Measurements from ENCODE around the gene LHX5.

Gene LHX5

DNA sequence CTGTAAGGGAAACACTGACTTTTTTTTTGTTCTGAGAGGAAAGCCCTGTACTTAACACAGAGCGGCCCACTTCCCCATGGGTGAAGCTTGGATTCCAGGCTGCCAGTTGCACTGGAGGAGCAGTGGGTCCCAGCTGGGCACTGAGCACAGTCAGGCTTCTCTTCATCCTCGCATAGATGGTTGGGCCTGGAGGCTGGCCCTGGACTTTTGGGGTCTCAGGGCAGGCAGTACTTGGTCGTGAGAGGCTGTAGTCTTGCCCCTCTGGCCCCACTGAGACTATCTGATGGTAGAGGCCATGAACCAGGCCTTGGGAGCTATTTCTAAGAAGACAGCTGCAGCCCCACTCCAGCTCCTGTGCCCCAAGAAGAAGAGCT lies 6.2 kb upstream of the LHX5 start:
- DNase-seq (ENCODE audit: low read depth in 2 of 2), result no peak

DNA sequence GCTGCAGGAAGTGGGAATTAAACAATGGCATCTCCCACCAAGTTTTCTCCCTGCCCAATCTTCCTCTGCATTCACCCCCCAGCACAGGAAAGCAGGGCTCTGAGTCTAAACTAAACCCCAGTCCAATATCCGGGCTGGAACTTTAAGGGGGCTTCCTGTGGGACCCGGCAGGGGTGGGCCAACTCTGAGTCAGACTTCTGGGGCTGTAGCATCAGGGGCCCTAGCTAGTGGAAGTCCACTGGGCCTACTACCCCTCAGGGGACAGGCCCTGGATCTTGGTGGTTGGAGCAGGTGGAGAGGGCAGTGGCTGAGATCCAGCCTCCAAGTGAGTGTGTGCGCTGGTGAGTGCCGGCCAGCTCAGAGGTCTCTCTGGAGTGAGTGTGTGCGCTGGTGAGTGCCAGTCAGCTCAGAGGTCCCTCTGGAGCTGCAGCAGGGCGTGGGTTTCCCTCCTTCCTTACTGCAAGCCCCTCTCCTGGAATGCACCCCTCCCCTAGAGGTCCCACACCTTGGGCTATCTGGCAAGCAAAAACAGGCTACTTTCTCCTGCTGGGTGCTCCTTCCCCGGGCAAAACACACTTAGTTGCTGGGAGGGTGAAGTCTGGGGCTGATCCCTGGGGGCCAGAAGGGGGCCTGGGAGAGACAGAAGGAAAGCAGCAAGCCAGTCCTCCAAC lies 5.6 kb upstream of the LHX5 start:
- no peak for DNase-seq (ENCODE audit: low read depth in 2 of 2)

DNA sequence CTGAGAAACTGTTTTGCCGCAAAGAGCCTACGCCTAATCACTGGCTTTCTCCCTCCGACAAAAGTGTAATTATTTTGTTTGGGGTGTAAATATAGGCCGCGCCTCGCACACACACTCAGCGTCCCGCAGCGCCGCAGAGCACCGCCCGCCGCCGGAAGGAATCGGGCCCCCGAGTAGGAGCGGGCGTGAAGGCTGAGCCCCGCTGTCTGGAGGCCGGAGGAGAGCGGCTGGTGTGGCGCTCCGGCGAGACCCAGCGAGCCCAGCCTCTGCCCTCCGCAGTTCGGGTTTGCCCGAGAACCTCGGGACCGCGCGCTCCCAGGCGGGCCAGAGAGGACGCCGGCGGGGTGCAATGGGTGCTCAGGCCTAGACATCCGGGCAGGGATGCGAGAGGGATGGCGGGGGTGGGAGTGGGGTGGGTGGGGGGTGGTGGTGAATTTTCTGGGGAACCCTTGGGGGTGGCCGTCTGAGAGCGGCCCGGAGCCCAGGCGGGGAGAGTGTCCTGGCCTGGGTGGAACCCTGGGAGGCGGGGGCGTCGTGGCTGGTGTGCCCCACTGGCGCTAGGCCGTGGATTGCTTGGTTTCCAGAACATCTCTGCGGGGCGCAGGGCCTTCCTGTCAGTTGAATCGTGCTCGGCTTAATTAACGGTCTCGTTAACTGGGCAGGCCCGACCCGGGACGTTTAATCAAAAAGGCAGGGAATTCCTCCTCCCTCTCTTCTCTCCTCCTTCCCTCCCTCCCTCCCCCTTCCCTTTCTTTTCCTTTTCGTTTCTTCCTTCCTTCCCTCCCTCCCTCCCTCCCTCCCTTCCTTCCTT lies 4.7 kb upstream of the LHX5 start:
- DNase-seq (ENCODE audit: low read depth in 2 of 2), result no peak

DNA sequence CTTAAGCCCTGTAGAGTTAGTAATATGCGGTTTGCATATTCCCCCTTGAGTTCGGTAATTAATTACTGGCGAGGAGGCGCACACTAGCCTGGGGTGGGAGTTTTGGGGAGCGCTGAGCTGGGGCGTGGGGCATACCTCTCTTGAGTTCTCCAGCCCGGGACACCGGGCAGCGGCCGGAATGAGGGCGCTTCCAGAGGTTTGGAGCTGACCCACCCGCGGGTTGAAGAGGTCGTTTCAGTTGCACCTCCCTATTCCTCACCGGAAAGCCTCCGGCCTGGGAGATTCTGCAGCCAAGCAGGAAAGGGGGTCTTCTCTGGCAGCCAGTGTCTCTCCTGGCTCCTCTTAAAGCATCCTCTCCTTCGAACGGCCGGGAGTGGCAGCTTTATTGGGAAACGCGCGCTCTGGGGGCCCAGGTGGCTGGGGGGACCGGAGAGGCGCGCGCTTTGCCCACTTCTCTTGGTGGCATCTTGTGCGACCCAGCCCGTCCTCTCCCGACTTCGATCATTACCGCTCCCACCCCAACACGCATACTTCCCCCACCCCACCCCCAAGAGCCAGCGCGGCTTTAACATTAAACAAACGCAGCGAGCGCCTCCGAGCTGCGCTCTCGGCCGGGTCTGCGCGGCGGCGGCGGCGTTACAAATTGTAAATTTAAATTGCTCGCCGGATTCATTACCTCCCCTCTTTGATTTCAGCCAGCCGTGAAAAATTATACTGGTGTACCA lies 3.9 kb upstream of the LHX5 start:
- DNase-seq (ENCODE audit: low read depth in 2 of 2), result no peak

DNA sequence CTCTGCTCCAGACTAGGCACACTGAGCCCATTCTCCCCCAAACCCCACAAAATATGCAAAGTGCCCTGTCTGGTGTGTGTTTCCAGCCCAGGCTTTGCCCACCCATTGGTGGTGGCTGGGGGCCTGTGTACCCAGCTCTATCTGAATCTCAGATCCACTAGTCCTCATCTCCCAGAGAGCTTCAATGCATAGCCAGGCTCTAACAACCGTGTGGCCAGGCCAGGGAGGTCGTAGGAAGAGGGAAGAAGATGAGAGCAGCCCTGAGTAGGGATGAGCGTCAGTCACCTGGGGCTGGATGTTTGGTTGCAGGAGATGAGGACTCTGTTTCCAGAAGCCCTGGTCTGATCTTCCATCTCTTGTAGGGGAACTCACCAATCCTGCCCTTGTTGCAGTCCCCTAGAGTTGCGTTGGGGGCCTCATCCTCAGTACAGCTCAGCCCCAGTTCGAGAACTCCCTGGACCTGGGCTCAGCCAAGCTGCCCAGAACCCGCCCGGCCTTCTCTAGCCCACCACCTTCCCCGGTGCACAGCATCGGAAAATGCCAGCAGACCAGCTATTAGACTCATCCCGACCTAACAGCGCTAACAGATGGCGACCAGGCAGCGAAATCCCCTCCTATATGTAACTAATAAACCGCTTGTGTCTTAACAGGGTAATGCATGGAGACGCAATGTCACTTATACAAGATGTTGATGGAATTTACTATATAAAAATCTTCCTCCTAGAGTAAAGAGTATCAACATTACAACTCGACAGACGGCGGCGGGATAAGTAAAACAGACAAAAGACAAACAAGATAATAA lies 3.2 kb upstream of the LHX5 start:
- no peak for DNase-seq (ENCODE audit: low read depth in 2 of 2)

DNA sequence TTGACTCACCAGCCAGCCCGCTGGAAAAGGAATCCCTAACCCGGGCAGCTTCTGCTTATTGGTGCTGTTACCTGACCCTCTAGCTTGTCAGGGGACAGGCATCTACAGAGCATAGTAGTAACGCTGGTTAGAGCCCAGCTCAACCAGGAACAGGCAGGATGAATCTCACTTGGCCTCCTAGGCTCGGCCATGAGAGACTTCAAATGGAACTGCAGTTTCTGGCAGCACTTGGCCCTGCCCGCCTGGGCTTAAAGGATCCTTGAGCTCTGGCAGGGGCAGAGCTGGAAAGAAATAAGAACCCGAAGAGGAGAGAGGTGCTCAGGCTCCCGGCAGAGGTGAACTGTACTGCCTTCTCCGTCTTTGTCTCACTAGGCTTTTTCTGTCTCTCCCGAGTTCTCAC lies 2.3 kb upstream of the LHX5 start:
- DNase-seq (ENCODE audit: low read depth in 2 of 2), result no peak

DNA sequence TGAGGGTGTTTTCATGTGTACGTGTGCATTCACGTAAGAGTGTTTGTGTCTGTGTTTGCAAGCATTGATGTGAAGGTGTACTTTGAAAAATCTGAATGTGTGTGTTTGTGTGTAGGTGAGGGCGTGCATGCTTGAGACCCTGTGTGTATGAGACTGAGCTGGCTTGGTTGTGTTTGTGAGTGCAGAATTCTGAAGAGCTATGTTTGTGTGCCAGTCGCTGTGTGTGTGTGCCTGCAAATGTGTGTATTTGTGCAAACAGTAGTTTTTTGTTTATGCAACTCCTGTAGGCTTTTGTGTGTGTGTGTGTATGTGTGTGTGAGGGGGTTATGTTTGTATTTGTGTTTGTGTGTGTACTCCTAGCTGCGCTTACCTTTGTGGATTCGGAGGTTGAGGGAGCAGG lies 1.7 kb upstream of the LHX5 start:
- DNase-seq (ENCODE audit: low read depth in 2 of 2), result no peak

DNA sequence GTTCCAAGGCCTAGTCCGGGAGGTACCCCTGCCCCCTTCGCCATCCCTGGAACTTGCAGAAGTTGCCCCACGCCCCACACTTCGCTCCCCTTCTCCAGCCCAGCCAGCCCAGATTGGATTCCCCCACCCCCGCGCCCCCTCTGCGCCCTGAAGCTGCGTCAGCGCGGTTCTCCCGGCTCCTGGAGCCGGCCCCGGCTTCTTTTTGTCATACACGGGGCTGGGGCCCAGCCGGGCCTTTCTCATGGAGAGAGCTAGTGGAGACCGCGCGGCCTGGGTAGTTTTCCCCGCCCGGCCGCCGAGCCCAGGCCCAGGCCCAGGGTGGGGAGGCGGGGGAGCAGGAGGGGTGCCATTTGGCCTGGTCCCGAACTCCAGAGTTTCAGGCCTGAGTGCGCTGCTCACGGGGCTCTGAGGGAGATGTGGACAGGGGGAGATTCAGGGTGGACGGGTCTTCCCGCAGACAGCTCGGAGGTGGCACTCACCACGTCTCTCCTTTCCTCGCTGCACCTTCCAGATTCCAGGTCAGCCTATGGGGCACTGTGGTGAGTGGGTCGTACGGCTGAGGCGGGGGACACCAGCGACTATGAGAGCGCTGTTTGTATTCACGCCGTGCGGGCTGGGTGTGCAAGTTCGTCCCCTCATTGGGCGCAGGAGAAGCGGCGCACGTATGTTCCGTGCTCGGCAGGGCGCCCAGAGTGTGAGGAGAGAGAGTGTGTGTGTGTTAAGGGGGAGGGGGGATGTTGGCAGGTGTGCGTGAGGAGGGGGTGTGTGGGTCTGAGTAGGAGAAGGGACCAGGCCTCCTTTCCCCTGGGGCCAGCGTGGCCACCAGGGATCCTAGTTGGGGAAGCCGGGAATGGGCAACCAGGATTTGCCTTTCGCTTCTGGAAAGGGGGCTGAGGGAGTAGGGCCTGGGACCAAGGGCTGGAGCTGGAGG lies 785 bp upstream of the LHX5 start:
- no peak for DNase-seq (ENCODE audit: low read depth in 2 of 2)

DNA sequence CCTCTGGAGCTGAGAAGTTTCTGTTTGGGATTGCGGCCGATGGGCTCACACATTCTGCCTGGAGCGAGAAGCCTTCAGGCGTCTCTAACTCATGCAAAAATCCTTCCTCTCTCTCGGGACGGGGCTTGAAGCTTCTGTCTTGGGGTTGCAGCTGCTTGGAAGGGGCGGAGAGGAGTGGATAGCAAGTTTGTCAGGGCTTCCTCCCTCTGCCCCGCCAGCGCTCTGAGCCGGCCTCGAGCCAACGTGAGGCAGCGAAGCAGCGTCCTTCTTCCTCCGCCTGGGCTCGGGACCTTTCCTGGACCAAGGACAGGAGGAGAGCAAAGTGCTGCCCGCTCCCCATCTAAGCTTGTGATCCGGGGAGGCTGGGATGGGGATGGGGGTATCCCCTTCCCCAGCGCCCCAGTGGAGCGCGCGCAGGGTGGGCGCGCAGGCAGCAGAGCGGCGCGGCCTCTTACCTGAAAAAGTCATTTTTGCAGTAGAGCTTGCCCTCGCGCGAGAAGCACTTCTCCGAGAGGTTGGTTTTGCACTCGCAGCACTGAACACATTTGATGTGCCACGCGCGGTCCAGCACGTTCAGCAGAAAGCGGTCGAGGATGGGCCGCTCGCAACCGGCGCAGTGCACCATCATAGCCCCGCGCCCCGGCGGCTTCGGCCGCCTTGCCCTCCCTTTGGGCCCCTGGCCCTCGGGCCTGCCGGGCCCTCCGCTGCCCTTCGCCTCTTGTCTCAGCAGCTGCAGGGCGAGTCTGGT lies 626 bp downstream of the LHX5 start:
- DNase-seq (ENCODE audit: low read depth in 2 of 2), result no peak

DNA sequence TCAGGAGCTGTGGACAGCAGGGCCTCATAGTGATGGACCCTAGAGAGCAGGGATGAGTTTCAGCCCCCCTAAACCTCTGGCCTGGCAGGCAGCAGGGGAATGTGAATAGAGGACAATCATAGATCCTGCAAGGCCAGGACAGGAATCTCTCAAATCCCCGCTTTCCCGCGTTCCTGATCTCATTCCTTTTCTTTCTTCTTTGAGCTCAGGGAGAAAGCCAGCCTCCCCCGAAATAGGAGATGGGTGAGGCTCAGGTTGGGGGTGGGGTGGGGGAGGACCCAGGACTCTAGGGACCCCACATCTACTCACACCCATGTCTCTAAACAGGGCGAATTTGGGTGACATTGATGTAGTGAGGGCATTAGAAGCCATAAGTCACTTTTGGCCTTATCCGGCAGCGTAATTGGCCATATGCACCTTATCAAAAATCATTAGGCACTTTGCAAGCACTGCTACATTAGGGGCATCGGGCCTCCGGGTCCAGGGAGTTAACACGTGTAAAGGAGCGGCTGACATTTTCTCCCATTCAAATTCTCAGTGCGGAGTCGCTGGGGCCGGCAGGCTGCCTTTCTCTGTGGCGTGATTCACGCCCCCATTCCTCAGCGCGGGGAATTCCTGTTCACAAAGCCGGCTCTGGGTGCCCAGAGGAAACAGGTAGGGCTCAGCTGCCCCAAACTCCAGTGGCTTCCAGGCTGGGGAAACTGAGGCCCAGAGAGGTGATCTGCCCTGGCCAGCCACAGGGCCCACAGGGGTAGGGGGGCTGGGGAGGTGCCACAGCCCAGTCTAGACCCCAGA lies 1.5 kb downstream of the LHX5 start:
- no peak for DNase-seq (ENCODE audit: low read depth in 2 of 2)

DNA sequence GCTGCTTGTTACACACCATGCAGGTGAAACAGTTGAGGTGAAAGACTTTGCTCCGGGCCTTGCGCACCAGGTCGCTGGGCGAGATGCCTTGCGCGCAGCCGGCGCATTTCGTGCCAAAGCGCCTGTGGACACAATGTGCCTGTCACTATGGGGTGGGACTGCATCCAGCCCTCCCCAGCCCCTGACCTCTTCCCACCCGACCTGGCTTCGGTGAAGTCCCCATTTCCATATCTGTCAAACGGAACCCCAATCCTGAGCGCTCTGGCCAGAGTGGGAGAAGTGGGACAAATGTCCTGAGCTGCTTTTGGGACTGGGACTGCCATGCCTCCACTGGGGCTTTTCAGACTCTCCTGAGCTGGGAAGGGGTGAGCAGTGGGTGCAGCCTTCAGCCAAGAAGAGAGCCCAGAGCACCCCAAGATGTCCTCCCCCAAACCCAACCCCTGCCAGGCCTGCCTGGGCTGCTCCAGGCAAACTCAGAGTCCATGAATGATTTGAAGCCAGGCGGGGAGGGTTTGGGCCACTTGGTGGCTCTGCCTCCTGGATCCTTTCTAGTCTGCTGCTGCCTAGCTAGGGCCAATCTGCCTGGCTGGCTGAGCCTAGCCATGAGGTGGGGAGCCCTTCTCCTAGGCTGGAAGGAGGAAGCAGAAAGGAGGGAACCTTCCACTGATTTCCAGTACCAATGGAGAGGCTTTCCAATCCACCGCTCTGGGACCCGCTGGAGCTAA lies 2.3 kb downstream of the LHX5 start:
- no peak for DNase-seq (ENCODE audit: low read depth in 2 of 2)

DNA sequence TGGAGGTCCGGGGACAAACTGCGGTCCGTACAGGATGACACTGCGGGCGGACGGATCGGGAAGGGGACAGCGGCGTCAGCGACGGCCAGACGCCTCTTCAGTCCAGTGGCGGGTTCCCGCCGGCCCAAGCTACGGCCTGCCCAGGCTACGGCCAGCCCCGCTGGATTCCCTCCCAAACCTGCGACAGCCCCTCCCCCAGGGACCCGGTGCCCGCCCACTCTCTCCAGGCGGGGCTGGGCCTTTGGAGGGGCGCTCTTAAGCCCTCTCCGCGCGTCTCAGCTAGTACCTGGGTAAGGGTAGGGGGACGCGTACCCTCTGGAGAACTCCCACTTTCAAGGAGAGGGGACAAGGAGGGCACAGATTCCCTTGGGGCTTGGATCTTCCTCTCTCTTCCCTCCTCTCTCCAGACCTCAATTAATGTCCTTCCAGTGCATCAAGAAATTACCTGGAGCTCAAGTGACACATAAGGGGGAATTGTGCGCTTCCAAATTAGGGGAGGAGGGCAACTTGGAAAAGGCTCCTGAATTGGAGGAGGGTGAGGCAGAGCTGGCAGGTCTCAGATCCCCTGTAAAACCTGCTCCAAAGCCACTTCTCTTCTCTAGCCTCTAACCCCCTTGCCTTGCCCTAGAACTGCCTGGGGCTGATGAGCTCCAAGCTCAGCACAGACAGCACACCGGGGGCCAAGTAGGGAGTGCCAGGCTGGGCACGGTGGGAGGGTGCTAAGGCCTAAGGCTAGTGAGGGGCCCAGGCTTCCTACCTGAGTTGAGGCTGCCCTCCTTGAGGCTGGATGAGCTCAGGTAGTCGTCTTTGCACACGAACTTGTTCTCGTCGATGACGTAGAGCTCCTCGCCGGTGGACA lies 3.1 kb downstream of the LHX5 start:
- no peak for DNase-seq (ENCODE audit: low read depth in 2 of 2)

DNA sequence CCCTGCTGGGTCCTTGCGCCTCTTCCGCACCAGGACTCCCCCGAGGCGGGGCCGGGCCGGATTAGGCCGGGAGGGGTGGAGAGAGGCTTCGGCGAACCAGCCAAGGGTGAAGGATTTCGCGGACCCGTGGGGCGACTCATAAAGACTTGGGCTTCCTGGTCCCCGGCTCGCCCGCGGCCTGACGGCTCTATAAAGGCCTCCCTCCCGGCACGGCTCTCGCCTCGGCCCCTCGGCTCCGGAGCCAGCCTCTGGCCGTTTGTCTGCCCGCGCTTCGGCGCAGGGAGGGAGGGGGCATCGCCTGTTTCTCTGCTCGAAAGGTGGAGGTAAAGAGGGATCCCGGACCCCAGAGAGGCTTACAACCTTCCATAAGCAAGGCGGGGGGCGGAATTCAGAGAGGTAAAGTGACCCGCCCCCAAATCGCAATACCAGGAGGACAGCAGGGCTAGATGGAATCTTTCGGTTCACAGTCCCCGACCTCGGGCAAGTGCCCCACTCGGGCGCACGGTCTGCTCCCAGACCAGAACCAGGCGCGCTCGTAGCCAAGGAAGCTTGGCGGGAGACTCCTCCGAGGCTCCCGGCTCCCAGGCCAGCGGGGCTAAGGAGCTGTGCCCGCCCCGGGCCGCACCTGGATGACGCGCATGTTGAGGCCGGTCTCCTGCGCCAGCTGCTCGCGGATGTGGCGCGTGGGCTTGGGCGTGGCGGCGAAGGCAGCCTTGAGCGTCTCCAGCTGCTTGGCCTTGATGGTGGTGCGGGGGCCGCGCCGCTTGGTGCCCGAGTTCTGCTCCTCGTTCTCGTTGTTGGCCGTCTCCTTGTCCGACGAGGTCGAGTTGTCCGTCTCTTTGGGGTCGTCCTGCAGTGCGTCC lies 3.9 kb downstream of the LHX5 start:
- DNase-seq (ENCODE audit: low read depth in 2 of 2), result no peak

DNA sequence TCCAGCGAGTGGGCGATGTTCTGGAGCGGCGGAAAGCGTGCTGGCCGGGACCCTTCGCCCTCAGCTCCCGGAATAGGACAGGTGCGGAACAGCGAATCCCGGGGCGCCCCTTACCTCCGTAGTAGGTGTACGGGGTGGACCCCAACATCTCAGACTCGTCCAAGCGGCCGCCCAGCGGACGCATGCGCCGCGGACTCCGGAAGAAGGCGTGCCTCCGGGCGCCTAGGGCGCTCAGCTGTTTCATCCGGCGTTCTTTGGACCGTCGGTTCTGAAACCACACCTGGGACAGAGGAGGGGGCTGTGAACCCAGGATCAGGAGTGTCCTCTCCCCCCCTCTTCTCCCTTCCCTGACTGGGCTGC lies 4.5 kb downstream of the LHX5 start:
- no peak for DNase-seq (ENCODE audit: low read depth in 2 of 2)

DNA sequence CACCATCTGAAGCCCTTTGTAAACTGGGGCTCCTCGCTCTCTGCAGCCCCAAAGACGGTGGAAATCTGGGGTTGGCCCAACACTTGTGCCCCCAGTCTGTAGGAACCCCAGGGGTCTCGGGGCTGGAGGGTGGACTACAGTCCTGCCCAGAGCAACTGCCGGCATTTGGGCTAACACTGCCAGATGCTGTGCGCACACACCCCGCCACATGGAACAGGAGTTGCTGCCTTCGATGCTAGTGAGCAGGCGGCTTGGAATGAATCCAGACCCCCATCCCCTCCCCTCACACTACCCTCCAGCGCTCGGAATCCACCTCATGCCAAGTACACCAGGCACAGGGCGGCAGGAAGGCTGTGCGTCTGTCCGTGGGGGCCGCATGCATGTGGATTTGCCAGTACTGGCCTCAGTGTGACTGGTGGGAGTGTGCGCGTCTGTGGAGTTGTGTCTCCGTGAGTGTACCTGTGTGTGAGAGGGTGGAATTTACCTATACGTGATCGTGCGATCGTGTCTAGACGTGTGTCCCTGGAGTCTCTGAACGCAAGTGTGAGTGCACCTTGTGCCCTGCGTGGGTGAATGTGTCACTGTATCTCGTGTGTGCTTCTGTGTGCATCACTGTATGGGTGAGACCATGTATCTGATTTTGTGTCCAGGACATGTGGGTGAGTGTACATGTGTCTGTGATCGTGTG lies 5.1 kb downstream of the LHX5 start:
- DNase-seq (ENCODE audit: low read depth in 2 of 2), result no peak

DNA sequence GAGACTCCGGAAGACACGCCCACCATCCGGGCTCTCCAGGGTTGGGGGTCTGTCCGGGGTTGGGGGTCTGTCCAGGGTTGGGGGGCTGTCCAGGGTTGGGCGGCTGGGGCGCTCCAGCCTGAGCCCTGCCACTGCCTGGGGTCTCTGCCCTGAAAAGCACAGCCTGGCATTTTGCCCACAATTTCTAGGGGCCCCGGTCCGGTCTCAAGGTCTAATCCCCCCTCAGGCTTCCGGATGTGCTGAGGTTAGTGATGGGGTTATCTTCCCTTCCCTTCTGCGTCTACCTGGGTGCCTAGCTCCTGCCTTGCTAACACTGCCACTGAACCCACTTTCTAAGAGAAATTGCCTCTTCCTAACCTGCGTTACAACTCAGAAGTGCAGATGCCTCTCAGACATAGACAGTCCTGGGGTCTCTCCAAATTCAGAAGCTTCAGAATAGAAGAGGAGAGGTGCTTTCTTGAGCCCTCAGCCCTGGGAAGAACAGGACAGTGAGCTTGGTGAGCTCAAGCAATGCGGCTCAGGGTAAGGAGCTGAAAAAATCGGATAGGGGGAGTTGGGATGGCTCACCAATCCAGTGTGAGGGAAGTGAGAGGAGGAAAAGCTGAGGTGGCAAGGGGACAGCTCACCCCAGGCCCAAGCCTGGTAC lies 5.7 kb downstream of the LHX5 start:
- DNase-seq (ENCODE audit: low read depth in 2 of 2), result no peak

Measured in activated CD8-positive, alpha-beta memory T cell treated with anti-CD3 and anti-CD28 coated beads for 4 hours (primary cell).